Stimulated activated naive CD4-positive, alpha-beta T cell (primary cell): Measurements from ENCODE around the gene JAG1.

Source experiments
- DNase-seq, 6 experiments: peaks; one replicate each; lab custom pipeline; 2025; lab: John Stamatoyannopoulos, UW

The JAG1 gene

DNA sequence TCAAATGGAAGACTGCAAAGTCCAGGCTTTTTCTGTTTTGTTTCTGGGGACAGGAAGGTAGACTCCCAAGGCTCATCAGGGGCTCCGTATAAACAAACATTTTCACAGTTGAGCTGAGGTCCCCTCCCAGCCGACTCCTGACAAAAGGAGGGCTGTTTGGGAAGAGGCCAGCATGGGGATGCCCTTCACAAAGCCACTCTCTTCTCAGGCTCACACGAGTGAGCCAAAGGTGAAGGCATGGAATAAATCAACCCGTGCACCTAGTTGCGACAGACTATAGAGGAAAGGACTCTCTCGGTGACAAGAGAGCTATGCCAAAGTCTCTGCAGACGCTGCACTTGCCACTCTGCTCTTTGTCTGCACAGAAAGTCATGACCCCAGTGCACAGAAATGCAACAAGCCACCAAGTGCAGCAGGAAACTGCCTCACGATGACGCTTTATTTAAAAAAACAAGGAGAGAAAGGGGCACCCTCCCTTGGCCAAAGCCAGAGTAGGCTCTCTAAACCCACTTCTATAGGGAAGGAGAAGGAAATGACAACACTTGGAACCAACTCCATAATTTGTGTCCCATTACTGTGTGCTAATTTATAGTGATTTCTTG, 21.0 kb downstream of the JAG1 start:
- no peak for DNase-seq

DNA sequence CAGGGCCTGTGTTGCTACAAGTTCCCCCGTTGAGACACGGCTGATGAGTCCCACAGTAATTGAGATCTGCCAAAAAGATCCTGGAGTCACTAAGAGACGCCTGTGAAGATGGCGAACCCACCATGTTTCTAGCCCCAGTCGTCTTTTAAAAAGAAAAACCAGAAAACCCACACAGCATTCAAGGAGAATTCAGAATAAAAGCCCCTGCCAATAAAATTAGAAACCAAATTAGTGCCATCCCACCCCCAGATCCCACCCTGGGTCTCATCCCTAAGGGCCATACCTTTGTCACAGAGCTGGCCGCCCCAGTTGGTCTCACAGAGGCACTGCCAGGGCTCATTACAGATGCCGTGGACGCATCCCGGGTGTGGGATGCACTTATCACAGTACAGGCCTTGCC, 21.6 kb downstream of the JAG1 start:
- no peak for DNase-seq

DNA sequence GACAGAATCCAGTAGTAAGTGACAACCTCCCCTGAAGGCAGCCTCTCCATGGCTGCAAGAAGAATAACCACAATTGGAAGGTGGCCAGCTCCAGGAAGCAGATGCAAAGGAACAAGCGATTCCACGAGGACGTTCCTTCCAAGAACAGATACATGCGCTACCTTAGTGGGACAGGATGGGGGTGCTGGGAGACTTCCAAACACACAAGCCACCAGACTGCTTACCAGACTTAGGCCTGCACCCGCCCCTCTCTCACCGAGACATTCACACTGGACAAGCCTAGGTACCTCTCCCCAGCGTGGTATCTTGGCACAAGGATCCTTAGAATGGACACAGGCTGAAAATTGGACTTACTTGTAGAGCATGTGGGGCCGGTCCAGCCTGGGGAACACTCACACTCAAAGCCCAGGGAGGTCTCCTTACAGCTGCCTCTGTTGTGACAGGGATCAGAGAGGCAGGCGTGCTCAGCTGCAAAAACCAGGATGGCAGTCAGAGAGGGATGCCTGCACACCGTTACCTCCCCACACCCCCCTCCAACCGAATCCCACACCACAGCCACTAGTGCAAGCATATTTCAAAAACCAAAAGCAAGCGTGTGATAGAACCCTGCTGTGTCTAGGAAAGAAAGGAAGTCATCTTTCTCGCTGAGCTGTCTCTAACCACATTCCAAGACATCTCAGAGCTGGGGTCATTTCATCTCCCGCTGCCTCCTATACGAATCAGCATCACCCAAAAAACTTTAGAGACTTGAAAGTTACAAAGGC, 22.4 kb downstream of the JAG1 start:
- DNase-seq, result no peak

DNA sequence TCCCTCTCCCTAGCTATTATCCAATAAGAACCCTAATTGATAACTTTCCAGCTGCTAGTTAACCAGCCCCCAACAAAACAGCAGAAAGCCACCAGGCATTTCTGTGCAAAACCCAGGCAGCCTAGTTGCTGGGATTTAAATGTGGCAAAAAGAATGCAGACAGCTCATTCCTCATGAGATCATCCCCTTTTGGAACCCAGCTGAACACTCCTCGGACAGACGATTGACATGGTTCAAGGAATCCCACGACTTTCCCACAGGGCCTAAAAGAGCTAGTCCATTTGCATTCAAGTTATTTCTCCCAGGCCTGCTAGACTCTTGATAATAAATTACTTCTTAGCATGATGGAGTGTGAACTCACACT, 24.0 kb downstream of the JAG1 start:
- DNase-seq, result no peak

DNA sequence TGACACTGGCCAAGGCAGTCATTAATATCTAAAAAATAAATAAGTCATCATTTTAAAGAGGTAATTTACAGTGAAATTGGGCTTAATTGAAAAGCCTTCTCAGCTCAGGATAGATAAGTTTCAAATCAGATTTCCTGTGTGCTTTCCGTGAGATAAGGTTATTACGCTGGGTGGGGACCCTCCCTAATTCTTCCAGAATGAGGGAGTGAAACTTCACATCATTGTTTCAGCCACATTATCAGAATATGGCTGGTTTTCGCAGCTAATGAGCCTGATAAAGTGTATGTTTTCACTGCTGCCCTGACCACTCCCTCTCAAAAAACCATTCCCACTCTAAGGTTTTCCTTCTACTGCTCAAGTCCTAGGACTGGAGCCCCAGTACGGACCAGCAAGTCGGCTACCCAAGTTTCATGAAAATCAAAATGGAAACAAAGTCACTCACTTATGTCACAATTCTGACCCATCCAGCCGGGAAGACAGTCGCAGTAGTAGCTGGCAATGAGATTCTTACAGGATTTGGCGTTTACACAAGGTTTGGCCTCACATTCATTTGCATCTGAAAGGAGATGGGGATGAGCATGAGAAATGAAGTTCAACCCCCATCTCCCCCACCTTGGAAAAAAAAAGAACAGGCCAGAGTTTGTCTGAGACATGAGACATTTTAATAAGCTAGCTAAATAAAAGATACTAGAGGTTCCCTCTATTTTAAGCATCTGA, 24.6 kb downstream of the JAG1 start:
- DNase-seq, result no peak

DNA sequence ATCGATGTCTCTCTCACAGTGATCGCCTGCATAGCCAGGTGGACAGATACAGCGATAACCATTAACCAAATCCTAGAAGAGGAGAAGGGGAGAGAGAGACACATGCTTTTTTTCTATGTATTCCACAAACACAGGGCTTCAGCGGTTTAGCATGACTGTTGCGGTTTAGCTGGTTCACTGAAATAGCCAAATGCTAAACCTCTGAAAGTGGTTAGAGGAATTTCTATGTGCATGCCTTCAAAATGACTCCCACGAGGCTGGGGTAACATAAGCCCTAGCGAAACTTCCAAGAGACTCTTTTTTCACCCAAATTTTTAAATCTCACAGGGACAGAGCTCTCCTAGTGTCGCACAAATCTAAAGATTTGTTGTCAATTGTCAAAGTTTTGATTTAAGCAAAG, 25.1 kb downstream of the JAG1 start:
- DNase-seq, result no peak

DNA sequence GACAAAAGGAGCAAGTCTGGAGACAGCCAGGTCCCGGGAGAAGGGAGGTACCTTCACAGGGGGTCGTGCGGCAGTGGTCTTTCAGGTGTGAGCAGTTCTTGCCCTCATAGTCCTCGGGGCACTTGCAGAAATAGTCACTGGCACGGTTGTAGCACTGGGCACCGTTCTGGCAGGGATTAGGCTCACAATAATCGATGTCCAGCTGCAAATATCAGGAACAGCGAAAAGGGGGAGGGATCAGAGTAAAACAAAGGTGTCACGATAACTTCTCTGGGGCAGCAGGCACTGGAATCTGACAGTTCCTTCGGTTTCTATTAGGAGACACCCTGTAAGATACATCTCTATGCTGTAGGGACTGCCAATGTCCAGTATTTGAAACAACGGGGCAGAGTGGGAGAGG, 25.9 kb downstream of the JAG1 start:
- DNase-seq, result no peak

DNA sequence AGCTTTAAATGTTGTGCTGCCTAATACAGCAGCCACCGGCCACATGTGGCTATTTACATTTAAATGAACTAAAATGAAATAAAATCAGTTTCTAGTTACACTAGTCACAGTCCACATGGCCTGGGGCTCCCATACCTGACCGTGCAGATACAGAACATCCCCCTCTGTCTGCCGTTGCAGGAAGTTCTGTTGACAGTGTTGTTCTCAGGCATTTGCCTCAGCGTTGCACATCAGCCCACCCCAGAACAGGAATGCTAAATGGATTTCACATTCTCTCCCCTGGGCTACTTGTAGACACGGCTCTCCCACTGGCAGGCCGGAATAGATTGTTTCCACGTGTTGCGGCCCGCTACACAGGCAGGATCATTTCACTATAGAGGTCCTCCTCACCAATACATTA, 26.3 kb downstream of the JAG1 start:
- no peak for DNase-seq

DNA sequence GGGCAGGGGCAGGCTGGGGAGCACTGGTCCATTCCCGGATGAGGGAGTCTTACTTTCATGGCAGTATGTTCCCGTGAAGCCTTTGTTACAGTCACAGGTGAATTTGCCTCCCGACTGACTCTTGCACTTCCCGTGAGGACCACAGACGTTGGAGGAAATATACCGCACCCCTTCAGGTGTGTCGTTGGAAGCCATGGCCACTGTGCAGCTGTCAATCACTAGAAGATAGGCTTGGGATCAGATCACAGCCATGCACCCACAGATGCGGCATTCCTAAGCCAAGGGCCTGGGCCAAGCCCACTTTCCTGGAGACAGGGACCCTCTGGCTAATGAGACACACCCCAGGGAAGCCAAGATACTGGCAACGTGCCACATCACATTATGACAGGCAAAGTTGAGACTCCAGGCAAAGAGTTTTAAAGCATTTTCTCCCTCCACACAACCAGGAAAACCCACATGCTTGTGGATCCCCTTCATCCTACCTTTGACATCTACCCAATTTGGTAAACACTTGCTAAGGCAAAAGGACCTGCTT, 26.8 kb downstream of the JAG1 start:
- DNase-seq, result no peak

DNA sequence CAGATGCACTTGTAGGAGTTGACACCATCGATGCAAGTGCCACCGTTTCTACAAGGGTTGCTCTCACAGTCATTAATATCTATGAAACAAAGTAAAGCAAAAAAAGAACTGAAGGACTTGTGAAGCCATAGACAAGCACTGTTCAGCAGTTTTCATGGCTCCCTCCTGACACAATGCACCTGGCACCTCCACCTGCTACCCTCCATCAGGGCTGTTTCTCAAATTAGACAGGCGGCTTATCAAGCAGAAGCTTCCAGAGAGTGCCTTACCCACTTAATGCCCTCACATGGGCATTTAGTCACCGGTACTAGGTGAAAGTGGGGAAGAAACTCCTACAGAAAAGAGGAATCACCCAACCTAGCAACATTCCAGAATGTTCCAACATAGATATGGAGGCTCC, 27.8 kb downstream of the JAG1 start:
- no peak for DNase-seq

DNA sequence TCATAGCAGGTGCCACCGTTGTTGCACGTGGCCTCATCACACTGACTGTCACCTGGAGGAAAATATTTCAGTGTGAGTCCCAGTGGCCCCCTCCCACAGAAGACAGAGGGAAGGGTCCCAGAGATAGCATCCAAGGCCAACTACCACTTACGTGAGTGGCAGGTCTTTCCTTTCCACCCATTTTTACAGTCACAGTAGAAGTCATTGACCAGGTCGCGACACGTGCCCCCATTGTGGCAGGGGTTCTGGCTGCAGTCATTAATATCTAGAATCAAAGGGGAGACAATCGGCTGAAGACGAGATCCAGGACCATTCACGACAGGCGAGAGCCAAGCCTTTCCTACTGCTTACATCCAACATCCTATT, 28.6 kb downstream of the JAG1 start:
- DNase-seq, result no peak

DNA sequence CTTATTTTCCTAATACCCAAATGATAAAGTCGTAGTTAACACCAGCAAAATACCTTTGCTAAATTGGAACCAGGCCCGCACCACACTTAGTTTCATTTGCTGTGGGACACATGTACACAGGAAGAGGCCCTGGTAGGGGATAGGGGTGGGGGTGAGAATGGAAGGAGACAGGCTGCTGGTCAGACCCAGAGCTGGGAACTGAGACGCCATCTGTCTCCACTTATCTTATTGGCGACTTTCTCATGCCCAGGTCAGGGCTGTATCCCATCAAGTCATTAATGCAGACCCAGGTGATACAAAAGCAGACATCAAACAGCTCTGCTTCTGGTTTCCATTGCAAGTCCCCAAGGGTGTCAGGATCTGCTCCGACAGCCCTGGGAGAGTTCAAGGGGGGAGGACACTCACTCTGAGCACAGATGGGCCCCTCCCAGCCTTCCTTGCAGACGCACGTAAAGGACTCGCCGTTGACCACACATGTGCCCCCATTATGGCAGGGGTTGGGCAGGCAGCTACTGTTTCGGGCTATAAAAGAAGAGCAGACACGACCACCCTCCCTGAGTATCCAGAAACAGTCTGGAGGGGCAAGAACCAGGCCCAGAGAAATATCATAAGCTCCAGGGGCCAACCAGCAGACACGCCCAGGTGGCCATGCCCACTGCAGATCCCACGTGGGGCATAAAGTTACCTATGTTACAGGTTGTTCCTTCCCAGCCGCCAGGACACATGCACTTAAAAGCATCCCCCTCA, 29.2 kb downstream of the JAG1 start:
- DNase-seq, result no peak

DNA sequence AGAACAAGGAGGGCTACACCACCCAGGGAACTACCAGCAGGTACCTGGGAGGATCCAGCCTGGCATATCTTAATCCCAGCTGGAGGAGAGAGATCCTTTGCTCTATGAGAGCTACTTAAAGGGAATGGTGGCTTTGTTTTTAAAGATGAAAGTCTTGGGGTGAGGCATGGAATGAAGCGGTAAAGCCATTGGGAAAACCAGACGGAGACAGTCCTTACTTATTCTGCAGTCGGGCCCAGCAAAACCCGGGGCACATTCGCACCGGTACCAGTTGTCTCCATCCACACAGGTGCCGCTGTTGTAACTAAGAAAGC, 30.3 kb downstream of the JAG1 start:
- DNase-seq, result no peak

DNA sequence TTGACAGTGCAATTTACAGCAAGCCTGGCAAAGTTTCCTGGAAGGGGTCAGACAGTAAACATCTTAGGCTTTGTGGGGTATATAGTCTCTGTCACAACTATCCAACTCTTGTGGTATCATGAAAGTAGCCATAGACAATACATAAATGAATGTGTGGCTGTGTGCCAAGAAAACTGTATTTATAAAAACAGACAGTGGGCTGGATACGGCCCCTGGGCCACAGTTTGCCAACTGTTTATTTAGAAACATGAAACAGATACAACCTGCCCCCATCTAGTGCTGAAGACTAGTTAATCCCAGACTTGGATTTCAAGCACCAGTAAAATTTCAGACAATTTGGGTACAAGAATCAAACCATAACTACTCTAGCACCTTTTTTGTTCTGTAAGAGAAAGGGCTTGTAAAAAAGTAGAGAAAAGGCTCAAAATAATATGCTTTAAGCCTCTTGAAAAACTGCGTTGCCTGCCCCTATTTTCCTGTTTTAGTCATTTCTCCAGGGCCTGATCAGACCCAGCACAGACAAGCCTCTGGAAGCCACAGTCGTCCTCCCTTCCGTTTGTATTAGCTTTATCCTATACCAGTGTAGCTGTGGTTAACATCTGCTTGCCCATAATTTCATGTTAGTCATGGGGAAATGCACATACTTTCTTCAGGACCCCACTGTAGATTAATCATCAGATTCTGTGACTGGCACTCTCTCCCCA, 30.8 kb downstream of the JAG1 start:
- DNase-seq, result no peak

DNA sequence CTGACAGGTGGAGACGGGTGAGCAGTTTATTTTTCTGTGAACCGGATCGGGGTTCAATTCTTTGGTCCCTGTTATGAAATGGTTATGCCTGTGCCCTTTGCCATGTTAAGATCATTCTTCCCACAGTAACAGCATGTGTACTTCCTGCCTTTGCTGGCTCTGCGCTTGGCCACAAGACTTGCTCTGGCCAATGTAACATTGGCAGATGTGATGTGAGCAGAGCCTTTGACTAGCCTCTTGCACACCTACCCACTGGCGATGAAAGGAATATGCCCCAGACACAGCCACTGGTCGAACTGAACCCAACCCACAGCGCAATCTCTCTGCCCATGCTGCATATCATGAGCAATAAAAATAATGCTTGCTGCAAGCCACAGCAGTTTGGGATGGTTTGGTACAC, 31.9 kb downstream of the JAG1 start:
- no peak for DNase-seq

DNA sequence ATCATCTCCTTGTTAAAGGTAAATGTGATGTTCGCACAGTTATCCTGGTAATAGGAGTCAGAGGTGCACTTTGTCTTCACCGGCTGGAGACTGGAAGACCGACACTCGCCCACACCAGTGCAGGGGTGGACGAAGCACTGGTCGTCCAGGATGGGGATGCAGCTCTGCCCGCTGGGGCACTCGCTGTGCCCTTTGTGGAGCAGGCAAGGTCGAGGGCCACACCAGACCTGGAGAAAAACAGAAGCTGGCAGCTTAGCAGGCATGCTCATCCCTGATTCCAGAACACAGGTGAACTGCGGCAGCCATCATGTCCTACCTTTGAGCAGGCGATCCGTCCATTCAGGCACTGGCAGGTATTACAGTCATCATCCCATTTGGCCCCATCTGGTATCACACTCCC, 32.3 kb downstream of the JAG1 start:
- no peak for DNase-seq

DNA sequence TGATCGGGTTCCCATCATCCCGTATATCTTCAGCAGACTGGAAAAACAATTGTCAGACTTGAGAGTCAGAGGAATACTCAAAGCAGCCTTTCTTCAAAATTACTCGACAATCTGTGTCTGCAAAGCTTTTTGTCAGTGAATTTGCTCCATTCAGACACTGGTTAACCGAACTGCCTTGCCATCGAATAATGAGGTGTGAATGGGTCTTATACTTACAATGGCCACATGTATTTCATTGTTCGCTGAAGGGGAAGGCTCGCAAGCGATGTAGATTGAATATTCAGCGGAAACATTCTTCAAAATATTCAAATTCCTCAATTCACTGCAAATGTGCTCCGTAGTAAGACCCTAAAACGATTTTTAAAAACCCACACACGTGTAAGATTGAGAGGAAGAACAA, 32.9 kb downstream of the JAG1 start:
- DNase-seq, result no peak

DNA sequence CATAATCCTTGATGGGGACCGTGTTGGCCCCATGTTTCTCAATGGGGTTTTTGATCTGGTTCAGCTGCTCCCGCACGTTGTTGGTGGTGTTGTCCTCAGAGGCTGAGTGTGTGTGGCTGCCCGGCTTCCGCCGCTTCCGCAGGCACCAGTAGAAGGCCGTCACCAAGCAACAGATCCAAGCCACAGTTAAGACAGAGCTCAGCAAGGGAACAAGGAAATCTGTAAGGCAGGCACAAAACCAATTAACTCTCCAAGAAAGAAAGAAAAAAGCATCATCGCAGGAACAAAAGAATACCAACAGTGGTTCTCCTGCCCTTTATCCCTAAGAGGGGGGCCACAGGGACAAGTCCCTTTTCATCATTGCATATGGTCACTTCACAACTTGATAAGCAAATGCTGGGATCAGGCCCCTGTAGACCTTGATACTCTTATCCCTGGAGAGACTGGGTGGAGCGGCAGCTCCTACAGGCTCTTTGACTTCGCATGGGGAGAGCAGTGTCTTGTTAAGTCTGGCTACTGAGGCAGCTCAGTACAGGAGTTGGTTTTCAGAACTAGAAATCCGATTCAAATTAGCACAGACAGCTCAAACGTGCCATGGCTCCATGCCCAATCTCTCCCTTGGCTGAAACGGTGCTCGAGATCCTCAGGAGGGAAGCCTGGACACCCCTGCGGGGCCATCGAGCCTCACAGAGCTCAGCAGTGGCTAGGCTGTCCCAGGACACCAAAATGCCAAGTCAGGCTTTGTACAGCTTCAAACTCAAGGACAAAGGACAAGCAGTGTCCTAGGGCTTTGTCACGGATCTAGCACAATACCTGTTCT, 33.9 kb downstream of the JAG1 start:
- no peak for DNase-seq

DNA sequence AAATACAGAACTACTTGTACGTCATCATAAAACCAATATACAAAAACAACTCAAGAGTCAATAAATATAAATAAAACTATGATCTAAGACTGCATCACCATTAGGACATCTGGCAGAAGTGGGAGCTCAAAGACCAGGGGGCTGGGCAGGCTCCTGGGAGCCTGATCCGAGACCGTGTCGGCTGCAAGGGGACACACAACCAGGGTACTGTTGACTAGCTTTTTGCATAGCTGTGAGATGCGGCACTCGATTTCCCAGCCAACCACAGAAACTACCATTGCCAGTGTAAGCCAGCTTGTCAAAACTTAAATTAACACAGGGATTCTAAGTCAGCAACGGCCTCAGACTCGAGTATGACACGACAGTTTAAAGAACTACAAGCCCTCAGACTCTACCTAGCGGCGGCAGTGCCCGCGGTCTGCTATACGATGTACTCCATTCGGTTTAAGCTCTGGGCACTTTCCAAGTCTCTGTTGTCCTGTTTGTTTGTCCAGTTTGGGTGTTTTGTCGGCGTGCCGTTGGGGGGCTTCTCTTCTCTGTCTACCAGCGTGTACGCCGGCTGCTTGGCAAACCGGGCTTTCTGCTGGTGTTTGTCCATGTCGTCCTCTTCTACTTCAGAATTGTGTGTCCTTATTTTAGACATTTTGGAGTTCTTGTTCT, 34.6 kb downstream of the JAG1 start:
- no peak for DNase-seq

DNA sequence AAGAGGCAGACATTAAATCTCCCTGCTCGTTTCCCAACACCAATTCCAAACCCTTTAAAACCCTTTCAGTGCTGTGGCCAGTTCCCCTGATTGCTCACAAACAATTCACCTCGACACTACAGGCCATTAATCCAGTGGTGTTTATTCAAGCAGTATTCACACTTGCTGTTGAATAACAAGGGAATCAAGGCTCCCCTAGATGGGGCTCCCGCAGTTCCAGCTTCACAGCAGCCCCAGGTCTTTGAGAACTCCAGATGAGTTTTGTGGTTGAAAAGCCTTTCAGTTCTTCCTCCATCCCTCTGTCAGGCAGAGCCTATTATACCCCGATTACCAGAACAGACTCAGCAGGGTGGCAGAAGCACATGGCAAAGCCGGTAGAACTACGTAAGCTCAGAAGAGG, 36.2 kb downstream of the JAG1 start:
- no peak for DNase-seq
